Measurements from ENCODE around the gene THAP7. TPM values are rescaled to one million over a fixed set of nuclear protein-coding genes. Genes with fewer than 3 reads are reported as not detected.
A peak's percentile ranks its signal among the peaks of the same experiment; 100 is the strongest.

Gene THAP7
- total and polyA plus RNA-seq, 7 donors: 19.9 to 59.4 (median 39.2) TPM

DNA sequence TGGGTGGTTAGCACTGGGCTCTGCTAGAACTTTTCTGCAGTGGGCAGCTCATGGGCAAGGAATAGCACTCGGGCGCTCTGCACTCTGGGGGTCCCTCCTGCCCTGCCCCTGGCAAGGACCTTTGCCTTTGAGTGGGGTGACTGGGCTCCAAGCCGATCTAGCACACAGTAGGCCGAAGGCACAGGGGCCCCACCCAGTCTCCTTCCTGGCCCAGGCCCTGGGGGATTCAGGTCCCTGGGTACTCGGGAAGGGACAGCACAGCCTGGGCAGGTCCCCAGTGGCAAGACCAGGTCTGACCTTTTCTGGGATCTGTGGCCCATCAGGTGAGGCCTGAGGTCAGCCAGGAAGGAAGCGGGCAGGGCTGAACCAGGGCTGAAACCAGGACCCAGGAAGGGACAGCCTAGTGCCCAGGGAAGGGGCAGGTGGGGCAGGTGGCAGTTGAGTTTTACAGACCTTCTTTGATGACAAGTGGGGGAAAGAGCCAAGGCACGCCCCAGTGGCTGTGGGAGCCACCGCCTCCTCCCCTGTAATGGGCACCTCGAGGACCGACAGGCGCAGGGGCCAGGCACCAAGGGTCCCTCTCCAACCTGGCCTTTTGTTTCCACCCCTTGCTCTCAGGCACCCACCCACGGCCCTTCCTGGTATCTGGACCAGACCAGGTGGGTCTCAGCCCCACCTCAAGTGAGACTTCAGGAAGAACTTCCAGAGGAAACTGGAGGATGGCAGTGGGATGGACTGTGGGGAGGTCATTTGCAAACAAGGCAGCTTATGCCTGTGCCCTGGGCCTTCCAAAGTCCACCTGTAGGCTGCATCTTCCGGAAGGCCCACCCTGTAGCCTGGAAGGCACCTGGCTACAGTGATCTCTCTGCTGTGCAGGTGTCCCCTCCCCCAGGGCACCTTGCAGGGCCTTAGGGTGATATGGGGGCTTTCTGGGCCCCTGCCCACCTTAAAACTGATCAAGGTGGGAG, 35.7 kb downstream of the THAP7 start:
- no peak overlapping the region for H3K27ac ChIP-seq
- H3K4me3 ChIP-seq: no peak overlapping the region
- intact Hi-C loops (cut with DNase I): no loop called here

DNA sequence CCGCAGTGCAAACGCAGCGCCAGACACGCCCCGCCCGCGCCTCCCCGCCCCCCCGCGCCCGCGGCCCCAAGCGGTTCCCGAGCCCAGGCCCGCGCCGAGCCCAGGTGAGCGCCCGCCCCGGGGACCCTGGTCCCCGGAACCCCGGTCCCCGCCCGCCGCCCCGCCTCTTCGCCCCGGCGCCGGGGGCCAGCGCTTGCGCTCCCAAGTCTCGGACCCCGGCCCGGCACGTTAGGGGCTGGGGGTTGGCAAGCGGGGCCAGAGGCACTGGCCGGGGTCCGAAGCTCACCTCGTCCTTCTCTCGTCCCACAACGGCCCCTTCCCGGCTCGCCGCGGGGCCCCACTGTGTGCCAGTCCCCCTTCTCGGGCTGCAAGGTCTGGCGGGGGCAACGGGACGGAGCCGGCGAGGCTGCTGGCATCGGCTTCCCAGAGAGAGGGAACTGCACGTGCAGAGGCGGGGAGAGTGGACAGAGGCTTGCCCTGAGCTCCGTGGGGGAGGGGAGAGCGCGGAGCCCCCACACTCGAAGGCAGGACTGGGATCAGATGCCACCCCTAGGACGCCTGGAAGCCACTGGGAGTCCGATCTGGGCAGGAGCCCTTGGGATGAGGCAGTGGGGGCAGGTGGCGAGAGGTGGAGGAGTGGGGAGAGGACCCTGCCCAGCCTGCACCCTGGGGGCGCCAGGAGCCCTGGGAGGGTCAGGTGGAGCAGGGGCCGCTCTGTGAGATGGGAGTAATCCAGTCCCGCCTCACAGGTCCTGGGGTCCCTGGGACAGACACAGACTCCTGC, 36.6 kb downstream of the THAP7 start:
- peaks cover 2 to 16% (median 13%) of the 10 kb centered on the region in 3 donors for H3K27me3 ChIP-seq

More for the DNA sequence above, 35.7 kb downstream of the THAP7 start:
- Histone ChIP-seq H3K4me1 (peaks cover 0 to 28% (median 11%) of the 10 kb centered on the region in 4 donors), H3K36me3 (no peaks in the 10 kb centered on the region), H3K27me3 (peaks cover 2 to 16% (median 13%) of the 10 kb centered on the region in 3 donors), H3K9me3 (no peaks in the 10 kb centered on the region)
- no peak for DNase-seq
- TF ChIP-seq POLR2AphosphoS5 (IDR thresholded peaks at IDR 0.05): no peak
- TF ChIP-seq, protein P1, sequence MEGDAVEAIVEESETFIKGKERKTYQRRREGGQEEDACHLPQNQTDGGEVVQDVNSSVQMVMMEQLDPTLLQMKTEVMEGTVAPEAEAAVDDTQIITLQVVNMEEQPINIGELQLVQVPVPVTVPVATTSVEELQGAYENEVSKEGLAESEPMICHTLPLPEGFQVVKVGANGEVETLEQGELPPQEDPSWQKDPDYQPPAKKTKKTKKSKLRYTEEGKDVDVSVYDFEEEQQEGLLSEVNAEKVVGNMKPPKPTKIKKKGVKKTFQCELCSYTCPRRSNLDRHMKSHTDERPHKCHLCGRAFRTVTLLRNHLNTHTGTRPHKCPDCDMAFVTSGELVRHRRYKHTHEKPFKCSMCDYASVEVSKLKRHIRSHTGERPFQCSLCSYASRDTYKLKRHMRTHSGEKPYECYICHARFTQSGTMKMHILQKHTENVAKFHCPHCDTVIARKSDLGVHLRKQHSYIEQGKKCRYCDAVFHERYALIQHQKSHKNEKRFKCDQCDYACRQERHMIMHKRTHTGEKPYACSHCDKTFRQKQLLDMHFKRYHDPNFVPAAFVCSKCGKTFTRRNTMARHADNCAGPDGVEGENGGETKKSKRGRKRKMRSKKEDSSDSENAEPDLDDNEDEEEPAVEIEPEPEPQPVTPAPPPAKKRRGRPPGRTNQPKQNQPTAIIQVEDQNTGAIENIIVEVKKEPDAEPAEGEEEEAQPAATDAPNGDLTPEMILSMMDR (IDR thresholded peaks at IDR 0.05): no peak
- 14 to 71% methylated on average over 13 of the region's 13 CpGs for WGBS, 2 donors

DNA sequence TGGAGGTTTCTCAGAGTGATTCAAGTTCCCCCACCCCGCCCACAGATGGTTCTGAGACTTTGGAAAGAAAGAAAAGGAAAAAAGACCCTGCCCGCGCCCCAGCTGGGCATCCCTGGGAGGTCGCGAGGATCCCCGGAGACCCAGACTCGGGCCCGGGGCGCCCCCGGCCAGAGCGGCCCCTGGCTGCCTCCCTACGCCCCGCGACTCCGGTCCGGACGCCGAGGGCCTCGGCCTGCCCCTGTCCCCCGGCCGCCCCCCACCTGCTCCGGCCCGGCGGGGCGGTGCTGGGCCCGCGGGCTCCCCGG, 37.2 kb downstream of the THAP7 start:
- no peak for DNase-seq
- Histone ChIP-seq H3K4me3 (peak overlapping the region in 3 of 4 donors; percentile 46 to 52 (median 47)), H3K36me3 (no peaks in the 10 kb centered on the region), H3K27ac (no peak overlapping the region), H3K4me1 (peaks cover 0 to 28% (median 11%) of the 10 kb centered on the region in 4 donors), H3K27me3 (peaks cover 2 to 16% (median 13%) of the 10 kb centered on the region in 3 donors), H3K9me3 (no peaks in the 10 kb centered on the region)
- 2 to 3% methylated on average over 28 of the region's 28 CpGs for WGBS, 2 donors
- intact Hi-C loops (cut with DNase I): loop anchor here (5.0 kb wide), 1 partner anchor 38 kb away; the partner anchor contains the start of gene THAP7
- TF ChIP-seq POLR2AphosphoS5 (IDR thresholded peaks at IDR 0.05): no peak
- TF ChIP-seq, protein P1 (IDR thresholded peaks at IDR 0.05): no peak
- no peak for TF ChIP-seq EP300 (IDR thresholded peaks at IDR 0.05)
- TF ChIP-seq POLR2A (IDR thresholded peaks at IDR 0.05): no peak

More for the DNA sequence above, 36.6 kb downstream of the THAP7 start:
- intact Hi-C loops (cut with DNase I): no loop called here
- no peak for DNase-seq
- H3K4me1 ChIP-seq: peaks cover 0 to 28% (median 11%) of the 10 kb centered on the region in 4 donors
- TF ChIP-seq, protein P1 (IDR thresholded peaks at IDR 0.05): no peak
- TF ChIP-seq POLR2A (IDR thresholded peaks at IDR 0.05): no peak
- no peak for TF ChIP-seq POLR2AphosphoS5 (IDR thresholded peaks at IDR 0.05)
- no peak for TF ChIP-seq EP300 (IDR thresholded peaks at IDR 0.05)
- H3K27ac ChIP-seq: peak overlapping the region in 1 of 4 donors; percentile 42
- H3K4me3 ChIP-seq: peak overlapping the region; percentile 22 to 52 (median 46)
- no peaks in the 10 kb centered on the region for H3K9me3 ChIP-seq
- 3 to 9% methylated on average over 65 of the region's 65 CpGs for WGBS, 2 donors
- no peaks in the 10 kb centered on the region for H3K36me3 ChIP-seq

DNA sequence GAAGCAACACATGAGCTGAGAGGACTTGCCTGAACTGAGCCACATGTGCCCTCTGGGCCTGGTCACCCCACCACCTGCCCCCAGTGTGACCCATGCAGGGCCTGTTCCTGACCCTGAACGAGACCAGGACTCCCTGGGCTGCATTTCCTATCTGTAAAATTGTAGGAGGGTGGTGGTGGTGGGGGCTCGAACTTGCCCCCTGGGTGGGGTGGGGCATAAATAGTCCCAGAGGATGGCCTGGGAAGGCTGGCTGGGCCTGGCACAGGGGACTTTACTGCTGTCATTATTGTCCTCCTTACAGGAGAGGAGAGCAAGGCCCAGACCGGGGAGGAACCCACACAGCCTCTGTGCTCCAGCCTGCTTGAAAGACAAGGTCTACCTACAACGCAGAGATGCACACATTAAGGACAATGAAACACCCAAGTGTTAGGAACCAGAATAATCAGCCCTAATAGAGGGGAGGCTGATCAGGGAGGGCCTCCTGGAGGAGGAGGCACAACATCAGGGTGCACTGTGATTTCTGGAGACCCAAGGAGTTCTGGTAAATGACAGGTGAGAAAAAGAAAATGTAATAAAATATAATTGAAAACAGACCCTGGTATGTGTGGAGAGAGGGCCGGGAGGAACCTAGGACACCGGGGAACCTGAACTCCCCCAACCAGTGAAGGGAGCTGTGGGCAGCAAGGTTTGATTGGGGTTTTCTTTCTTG, 37.7 kb downstream of the THAP7 start:
- Histone ChIP-seq H3K27me3 (peaks cover 2 to 16% (median 13%) of the 10 kb centered on the region in 3 donors), H3K27ac (no peak overlapping the region), H3K4me1 (peaks cover 0 to 28% (median 11%) of the 10 kb centered on the region in 4 donors), H3K9me3 (no peaks in the 10 kb centered on the region), H3K4me3 (peak overlapping the region in 3 of 4 donors; percentile 46 to 52 (median 47)), H3K36me3 (no peaks in the 10 kb centered on the region)
- WGBS, 2 donors: 18 to 46% methylated on average over 6 of the region's 6 CpGs
- TF ChIP-seq POLR2A (IDR thresholded peaks at IDR 0.05) (no peak), EP300 (IDR thresholded peaks at IDR 0.05) (no peak), POLR2AphosphoS5 (IDR thresholded peaks at IDR 0.05) (no peak)
- TF ChIP-seq, protein P1 (IDR thresholded peaks at IDR 0.05): no peak
- intact Hi-C loops (cut with DNase I): loop anchor here (5.0 kb wide), 1 partner anchor 38 kb away; the partner anchor contains the start of gene THAP7
- DNase-seq: no peak
